GM19023 (cell line): ENCODE measurements around the gene PNMA8A.
"Not testable (repeated sequence)": the region's sequence is repeated elsewhere in the genome, so short reads cannot be mapped to it uniquely, and the experiment has no call there.

ENCODE experiments used
- ATAC-seq: cut with Tn5 transposase; IDR thresholded peaks from one replicate; pipeline ENCODE4 v1.9.1; 2021; ENCODE audit warnings: mild to moderate bottlenecking, moderate library complexity; ENCODE audit not compliant: unreplicated experiment

Gene PNMA8A, protein sequence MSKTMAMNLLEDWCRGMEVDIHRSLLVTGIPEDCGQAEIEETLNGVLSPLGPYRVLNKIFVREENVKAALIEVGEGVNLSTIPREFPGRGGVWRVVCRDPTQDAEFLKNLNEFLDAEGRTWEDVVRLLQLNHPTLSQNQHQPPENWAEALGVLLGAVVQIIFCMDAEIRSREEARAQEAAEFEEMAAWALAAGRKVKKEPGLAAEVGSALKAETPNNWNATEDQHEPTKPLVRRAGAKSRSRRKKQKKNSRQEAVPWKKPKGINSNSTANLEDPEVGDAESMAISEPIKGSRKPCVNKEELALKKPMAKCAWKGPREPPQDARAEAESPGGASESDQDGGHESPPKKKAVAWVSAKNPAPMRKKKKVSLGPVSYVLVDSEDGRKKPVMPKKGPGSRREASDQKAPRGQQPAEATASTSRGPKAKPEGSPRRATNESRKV

GRCh38 chr19:46471116-46471733 is at the start of gene PNMA8A:
TSS of gene PNMA8A (minus strand) at chr19:46471563. CDS start at chr19:46471035, 528 bp downstream.
- ATAC-seq, result no peak

DNA sequence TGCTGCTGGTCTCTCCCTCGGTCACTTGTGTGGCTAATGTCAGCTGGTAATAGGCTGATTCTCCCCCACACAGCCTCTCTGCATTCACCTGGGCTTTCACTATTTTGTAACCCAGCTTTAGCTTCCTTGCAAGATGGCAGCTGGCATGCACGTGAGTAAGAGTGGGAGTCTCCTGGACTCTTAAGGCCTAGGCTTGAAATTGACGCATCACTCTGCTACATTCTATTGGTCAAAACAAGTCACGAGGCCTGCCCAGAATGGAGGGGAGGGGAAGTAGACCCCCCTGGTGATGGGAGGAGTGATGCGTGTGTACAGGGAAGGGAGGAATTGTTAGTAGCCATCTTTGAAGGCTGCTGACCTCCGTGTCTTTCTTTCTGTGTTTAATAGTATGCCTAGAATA is 49.3 kb upstream of the PNMA8A start:
- ATAC-seq, result no peak

- ATAC-seq, result no peak
Observed at GRCh38 chr19:46517471-46517870, 46.1 kb upstream of the PNMA8A start.

- no peak for ATAC-seq
Observed at GRCh38 chr19:46515879-46516350, 44.6 kb upstream of the PNMA8A start.

GRCh38 chr19:46515290-46515609 is 43.9 kb upstream of the PNMA8A start:
- ATAC-seq, result no peak

- no peak for ATAC-seq
Observed at GRCh38 chr19:46514589-46515289, 43.4 kb upstream of the PNMA8A start.

GRCh38 chr19:46513461-46514236 is 42.3 kb upstream of the PNMA8A start:
- no peak for ATAC-seq

- ATAC-seq, result no peak
Observed at GRCh38 chr19:46511237-46511636, 39.9 kb upstream of the PNMA8A start.

DNA sequence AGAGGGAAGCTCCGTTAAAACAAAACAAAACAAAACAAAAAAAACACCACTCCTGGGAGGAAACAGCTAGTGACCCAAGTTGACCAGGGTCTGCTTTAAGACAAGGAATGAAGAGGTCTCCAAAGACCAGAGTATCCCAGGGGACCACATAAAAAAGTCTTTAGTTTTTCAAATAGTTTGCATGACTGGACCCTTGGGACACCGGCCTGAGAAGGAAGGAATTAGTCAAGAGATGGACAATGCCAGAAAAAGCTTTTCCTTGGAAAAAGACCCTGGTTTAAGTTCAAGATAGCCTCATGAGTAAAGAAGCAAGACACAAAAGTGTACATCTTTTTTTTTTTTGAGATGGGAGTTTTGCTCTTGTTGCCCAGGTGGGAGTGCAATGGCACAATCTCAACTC is 36.8 kb upstream of the PNMA8A start:
- ATAC-seq, result no peak

- ATAC-seq, result no peak
Observed at GRCh38 chr19:46503848-46504453, 32.6 kb upstream of the PNMA8A start.

GRCh38 chr19:46502891-46503290 is 31.5 kb upstream of the PNMA8A start:
- no peak for ATAC-seq

- no peak for ATAC-seq
Observed at GRCh38 chr19:46499692-46500091, 28.3 kb upstream of the PNMA8A start.

DNA sequence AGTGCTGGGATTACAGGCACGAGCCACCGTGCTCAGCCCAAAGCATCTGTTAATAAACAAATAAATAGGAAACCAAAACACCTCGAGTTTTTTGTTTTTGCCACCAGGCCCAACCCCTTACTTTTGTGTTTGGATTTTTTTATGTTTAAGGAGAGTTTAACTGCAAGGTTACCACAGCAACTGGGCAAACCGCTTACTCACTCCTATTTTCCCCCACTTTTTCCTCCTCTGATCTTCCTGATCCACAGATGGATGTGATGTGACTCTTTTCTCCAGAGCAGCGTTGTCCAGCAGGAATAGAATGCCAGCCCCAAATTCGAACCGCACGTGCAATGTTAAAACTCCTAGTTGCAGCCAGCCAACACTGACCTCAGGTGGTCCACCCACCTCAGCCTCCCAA is 26.4 kb upstream of the PNMA8A start:
- no peak for ATAC-seq

GRCh38 chr19:46496886-46497285 is 25.5 kb upstream of the PNMA8A start:
- not testable (repeated sequence) for ATAC-seq

GRCh38 chr19:46496304-46496703 is 24.9 kb upstream of the PNMA8A start:
- ATAC-seq, result no peak

GRCh38 chr19:46495786-46496099 is 24.4 kb upstream of the PNMA8A start, which contains the start of gene PNMA8B:
TSS of gene PNMA8B (minus strand) at chr19:46495867. CDS start at chr19:46495465, 402 bp downstream.
- ATAC-seq, result no peak

DNA sequence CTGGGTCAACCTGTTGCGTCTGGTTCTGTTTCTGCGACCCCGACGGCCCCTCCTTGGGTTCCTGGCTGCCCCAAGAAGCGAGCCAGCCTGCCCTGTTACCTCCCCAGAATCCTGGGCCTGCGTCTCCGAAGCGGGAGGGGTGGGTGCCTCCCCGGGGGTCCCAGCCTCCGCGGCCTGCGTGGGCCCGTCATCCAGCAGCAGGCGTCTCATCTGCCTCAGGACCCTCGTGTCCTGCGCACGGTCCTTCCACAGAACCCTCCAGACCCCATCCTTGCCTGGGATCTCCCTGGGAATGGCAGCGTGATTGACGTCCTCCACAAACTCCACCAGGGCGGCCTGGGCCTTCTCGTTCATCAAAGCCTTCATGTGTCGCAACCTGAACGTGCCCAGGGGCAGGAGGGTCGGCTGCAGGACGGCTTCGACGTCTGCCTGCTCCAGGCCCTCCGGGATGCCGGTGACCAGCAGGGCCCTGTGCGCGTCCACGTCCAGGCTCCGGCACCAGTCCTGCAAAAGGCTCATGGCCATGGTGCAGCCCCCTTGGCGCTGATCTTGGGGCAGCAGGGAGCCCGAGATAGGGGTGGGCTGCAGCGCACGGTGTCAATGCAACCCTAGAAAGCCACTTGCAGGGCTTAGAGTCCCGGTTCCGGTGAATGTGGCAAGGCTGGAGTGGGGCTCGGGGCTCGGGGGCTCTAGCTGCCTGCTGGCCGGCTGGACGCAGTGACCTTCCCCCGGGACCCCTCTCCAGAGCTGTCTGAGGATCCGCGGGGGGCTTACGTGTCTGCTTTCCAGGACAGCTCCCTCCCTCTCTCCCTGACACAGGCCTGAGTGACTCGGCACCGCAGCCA is 23.8 kb upstream of the PNMA8A start:
- ATAC-seq, result no peak

DNA sequence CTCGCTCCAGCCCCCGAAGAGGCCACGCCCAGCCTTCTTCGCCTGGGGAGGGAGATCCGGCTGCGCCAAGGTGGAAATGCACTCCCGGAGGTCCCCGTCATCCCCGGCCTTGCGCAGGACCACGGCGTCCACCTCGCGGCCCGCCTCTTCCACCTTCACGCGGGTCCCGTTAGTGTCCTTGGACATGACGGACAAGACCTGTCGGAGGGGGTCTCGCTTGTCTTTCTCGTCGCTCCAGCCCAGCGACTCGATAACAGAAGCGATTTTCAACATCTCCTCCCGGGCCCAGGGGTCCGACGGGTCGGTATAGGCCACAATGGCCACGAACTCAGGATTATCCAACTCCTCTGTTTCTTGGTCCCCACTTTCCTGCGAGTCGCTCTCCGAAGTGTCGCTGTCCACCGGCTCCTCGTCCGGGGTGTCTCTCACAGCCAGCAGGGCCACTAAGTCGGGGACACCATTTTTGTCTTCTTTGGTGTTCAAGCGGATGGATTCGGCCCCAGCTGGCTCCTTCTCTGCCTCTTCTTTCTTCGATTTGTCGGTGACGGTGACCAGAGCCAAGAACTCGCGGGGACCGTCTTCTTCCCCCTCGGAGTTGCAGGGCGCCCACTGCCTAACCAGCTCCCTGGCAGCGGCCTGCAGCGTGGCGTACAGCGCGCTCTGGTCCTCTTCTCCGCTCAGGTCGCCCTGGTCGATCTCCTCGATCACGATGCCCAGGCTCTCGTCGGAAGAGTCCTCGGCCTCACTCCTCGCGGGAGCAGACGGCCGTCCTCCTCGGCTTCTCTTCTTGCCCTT is 23.0 kb upstream of the PNMA8A start:
- no peak for ATAC-seq
